CD4-positive, alpha-beta T cell (primary cell): ENCODE measurements around the gene KAT2B. TPM values are rescaled to one million over a fixed set of nuclear protein-coding genes. Genes with fewer than 3 reads are reported as not detected.

ENCODE experiments used
- ATAC-seq: fragments of 200-7000 bp; cut with Tn5 transposase; one replicate; pipeline ENCODE4 v1.10.0; 2022; ENCODE audit warnings: mild to moderate bottlenecking; ENCODE audit not compliant: poor library complexity
- CTCF ChIA-PET: fragments of 350-600 bp; sonication (Branson Sonifier 250); formaldehyde crosslinking; loops from one replicate; lab custom pipeline; 2021; ENCODE audit warnings: antibody characterized with exemption, inconsistent platforms; lab: Charles Lee
- POLR2A ChIA-PET: fragments of 350-600 bp; sonication (Branson Sonifier 250); formaldehyde crosslinking; loops from one replicate; lab custom pipeline; 2021; ENCODE audit warnings: antibody characterized with exemption, inconsistent platforms; lab: Charles Lee
- DNase-seq, 14 experiments: peaks; one replicate each; pipeline ENCODE4 v3.0.0-alpha.2; 2013 to 2020; ENCODE audit warnings: mixed read lengths in 2 of 14
- H3K27ac ChIP-seq, 2 donors: one replicate each; pipeline versions ENCODE4 v1.5.1 to v1.7.0; 2013; ENCODE audit warnings: low read length in 2 of 2, low read depth in 1 of 2, mild to moderate bottlenecking in 1 of 2
- H3K27me3 ChIP-seq, 2 experiments: 1 replicate in 1 of 2; 2 replicates in 1 of 2; pipeline versions ENCODE4 v1.6.1 to v1.7.0; 2013; ENCODE audit warnings: low read length in 2 of 2, control low read depth in 1 of 2, mild to moderate bottlenecking in 1 of 2, moderate library complexity in 1 of 2; ENCODE audit not compliant: insufficient read depth in 2 of 2, control insufficient read depth in 1 of 2
- H3K36me3 ChIP-seq: one replicate; pipeline ENCODE4 v1.6.1; 2013; ENCODE audit warnings: low read length, control low read depth; ENCODE audit not compliant: insufficient read depth
- H3K4me1 ChIP-seq: one replicate; pipeline ENCODE4 v1.6.1; 2013; ENCODE audit warnings: low read length, control low read depth; ENCODE audit not compliant: insufficient read depth
- H3K4me3 ChIP-seq: one replicate; pipeline ENCODE4 v1.5.1; 2013; ENCODE audit warnings: mild to moderate bottlenecking, low read length, moderate library complexity
- H3K9me3 ChIP-seq, 2 experiments: 1 replicate in 1 of 2; 2 replicates in 1 of 2; pipeline versions ENCODE4 v1.6.1 to v1.7.0; 2013; ENCODE audit warnings: low read length in 2 of 2, mild to moderate bottlenecking in 2 of 2, control low read depth in 1 of 2, moderate library complexity in 1 of 2; ENCODE audit not compliant: control insufficient read depth in 1 of 2, insufficient read depth in 1 of 2
- H3K27ac Mint-ChIP-seq: one replicate; pipeline ENCODE4 v1.8.0; 2020; ENCODE audit warnings: mixed read lengths
- H3K27me3 Mint-ChIP-seq: one replicate; pipeline ENCODE4 v1.8.0; 2021; ENCODE audit warnings: mixed read lengths
- H3K36me3 Mint-ChIP-seq: one replicate; pipeline ENCODE4 v1.8.0; 2021; ENCODE audit warnings: low read depth, mixed read lengths
- H3K4me1 Mint-ChIP-seq: one replicate; pipeline ENCODE4 v1.8.0; 2021; ENCODE audit warnings: low read depth, mixed read lengths
- H3K4me3 Mint-ChIP-seq: one replicate; pipeline ENCODE4 v1.8.0; 2020; ENCODE audit warnings: mild to moderate bottlenecking, mixed read lengths
- H3K9me3 Mint-ChIP-seq: one replicate; pipeline ENCODE4 v1.8.0; 2020; ENCODE audit warnings: mixed read lengths
- intact Hi-C, 2 experiments: fragments of 100-400 bp; cut with DNase I in 1 of 2; cut with micrococcal nuclease in 1 of 2; formaldehyde crosslinking; loops; one replicate each; pipeline versions ENCODE4 v1.15.1 to v1.9.0; 2023 to 2025; cut with DNase I, micrococcal nuclease
- total RNA-seq, 174 experiments: library from RNA in 2 of 174; stranded (reverse) in 2 of 174; gene quantifications; one replicate each; pipeline ENCODE4 v1.2.3 and lab custom pipeline; 2021 to 2026
- TF ChIP-seq, protein P1 (sequence below): fragments of 200-600 bp; IDR thresholded peaks from one replicate; pipeline ENCODE4 v1.8.0; 2022; ENCODE audit warnings: antibody characterized with exemption, mild to moderate bottlenecking

The KAT2B gene
- total RNA-seq, 2 experiments from 2014 or later, result 50.9 to 54.4 TPM

DNA sequence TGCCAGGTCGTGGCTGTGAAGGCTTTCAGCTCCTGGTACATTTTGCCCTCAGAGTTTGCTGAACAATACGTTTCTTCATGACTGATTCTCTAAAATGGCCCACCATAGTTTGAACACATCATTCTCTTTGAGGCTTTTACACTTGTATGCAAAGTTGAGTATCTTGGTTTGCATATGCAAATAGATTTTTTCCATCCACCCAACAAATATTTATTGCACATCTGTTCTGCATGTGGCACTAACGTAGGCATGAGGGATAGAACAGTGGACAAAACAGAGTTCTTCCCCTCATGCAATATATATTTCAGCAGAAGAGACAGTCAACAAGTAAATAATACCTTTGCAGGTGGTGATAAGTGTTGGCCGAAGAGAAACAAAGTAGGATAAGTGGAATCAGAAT, 55.2 kb downstream of the KAT2B start:
- H3K9me3 ChIP-seq, result no peaks in the 10 kb centered on the region
- H3K27ac ChIP-seq, result no peak overlapping the region
- peaks cover 93% of the 10 kb centered on the region for H3K36me3 Mint-ChIP-seq
- TF ChIP-seq, protein P1, sequence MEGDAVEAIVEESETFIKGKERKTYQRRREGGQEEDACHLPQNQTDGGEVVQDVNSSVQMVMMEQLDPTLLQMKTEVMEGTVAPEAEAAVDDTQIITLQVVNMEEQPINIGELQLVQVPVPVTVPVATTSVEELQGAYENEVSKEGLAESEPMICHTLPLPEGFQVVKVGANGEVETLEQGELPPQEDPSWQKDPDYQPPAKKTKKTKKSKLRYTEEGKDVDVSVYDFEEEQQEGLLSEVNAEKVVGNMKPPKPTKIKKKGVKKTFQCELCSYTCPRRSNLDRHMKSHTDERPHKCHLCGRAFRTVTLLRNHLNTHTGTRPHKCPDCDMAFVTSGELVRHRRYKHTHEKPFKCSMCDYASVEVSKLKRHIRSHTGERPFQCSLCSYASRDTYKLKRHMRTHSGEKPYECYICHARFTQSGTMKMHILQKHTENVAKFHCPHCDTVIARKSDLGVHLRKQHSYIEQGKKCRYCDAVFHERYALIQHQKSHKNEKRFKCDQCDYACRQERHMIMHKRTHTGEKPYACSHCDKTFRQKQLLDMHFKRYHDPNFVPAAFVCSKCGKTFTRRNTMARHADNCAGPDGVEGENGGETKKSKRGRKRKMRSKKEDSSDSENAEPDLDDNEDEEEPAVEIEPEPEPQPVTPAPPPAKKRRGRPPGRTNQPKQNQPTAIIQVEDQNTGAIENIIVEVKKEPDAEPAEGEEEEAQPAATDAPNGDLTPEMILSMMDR, result no peak
- no peak for DNase-seq
- peaks cover 6% of the 10 kb centered on the region for H3K4me1 ChIP-seq
- POLR2A ChIA-PET, result no interaction called here
- H3K9me3 Mint-ChIP-seq, result peaks cover under 1% of the 10 kb centered on the region
- peaks cover 62% of the 10 kb centered on the region for H3K36me3 ChIP-seq
- no peak overlapping the region for H3K27ac Mint-ChIP-seq
- intact Hi-C loops, result no loop called here
- no peak overlapping the region for H3K4me3 Mint-ChIP-seq
- no peak overlapping the region for H3K4me3 ChIP-seq
- ATAC-seq, result no peak
- H3K27me3 ChIP-seq, result no peaks in the 10 kb centered on the region
- peaks cover 31% of the 10 kb centered on the region for H3K4me1 Mint-ChIP-seq
- H3K27me3 Mint-ChIP-seq, result no peaks in the 10 kb centered on the region
- CTCF ChIA-PET, result no interaction called here

DNA sequence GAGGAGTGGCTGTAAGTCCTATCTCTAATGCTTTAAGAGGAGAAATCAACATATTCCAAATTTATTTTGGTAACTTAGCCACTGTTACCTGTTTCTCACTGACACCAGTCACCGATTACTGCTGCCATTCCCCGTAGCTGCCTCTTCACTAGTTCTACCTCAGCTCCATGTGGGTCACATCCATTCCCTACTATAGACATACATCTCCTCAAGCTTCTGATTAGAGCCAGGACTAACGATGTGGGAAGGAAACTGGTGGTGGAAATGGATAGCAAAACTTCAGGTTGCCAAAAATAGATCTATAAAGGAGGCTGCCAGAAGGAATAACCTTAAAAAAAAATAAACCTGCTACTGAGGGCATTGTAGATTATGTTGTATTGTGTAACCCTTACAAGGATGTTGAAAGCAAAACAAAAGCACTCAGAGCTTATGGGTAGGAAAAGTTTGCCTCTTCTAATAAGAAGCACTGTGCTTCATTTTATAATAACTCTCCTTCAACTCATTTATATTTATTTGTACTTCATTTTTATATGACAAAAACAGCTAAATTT, 56.0 kb downstream of the KAT2B start:
- Mint-ChIP-seq H3K4me3 (no peak overlapping the region), H3K27me3 (no peaks in the 10 kb centered on the region), H3K36me3 (peaks cover 93% of the 10 kb centered on the region), H3K9me3 (no peaks in the 10 kb centered on the region), H3K27ac (no peak overlapping the region), H3K4me1 (peaks cover 32% of the 10 kb centered on the region)
- DNase-seq (no peak), ATAC-seq (no peak)
- intact Hi-C loops, result no loop called here
- TF ChIP-seq, protein P1, result no peak
- ChIA-PET POLR2A (interaction anchor here (0.7 to 1.1 kb wide), 3 partner anchors 9 to 57 kb away, joined by 3 read pairs; no protein-coding TSS in a partner anchor), CTCF (no interaction called here)
- no peaks in the 10 kb centered on the region for H3K9me3 ChIP-seq
- H3K36me3 ChIP-seq, result peaks cover 61% of the 10 kb centered on the region
- no peak overlapping the region for H3K4me3 ChIP-seq
- no peaks in the 10 kb centered on the region for H3K27me3 ChIP-seq
- peak overlapping the region in 1 of 2 donors; percentile 3 for H3K27ac ChIP-seq
- peaks cover 10% of the 10 kb centered on the region for H3K4me1 ChIP-seq

DNA sequence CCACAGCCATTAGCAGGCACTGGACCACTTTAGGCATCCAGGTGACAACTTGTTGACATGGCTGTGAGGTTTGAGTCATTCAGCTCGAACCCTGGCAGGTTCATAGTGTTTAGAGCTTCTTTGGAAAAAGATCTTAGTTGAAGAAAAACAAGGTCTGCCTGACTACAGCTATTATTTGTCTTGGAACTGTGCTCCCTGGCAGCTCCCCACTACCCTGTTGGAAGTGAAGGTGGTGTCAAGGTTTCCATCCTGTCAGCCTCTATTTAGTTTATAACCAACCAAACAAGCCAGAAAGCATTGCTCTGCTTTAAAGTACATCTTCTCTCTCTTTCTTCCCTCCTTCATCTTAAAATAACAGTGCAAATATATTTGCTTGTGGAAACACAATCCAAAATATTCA, 56.8 kb downstream of the KAT2B start:
- H3K27me3 Mint-ChIP-seq, result no peaks in the 10 kb centered on the region
- H3K4me3 ChIP-seq, result no peak overlapping the region
- ChIA-PET CTCF (no interaction called here), POLR2A (interaction anchor here (0.7 to 1.1 kb wide), 2 partner anchors 16 to 58 kb away, joined by 3 read pairs; no protein-coding TSS in a partner anchor)
- no peak for DNase-seq
- H3K9me3 Mint-ChIP-seq, result no peaks in the 10 kb centered on the region
- peaks cover 11% of the 10 kb centered on the region for H3K4me1 ChIP-seq
- peaks cover 58% of the 10 kb centered on the region for H3K36me3 ChIP-seq
- no peaks in the 10 kb centered on the region for H3K27me3 ChIP-seq
- no peak overlapping the region for H3K27ac Mint-ChIP-seq
- H3K4me1 Mint-ChIP-seq, result peaks cover 29% of the 10 kb centered on the region
- H3K36me3 Mint-ChIP-seq, result peaks cover 88% of the 10 kb centered on the region
- TF ChIP-seq, protein P1, result no peak
- no peaks in the 10 kb centered on the region for H3K9me3 ChIP-seq
- intact Hi-C loops, result no loop called here
- ATAC-seq, result no peak
- H3K27ac ChIP-seq, result peak overlapping the region in 1 of 2 donors; percentile 18
- no peak overlapping the region for H3K4me3 Mint-ChIP-seq
